Measurements from ENCODE around the gene SPACA4. TPM values are rescaled to one million over a fixed set of nuclear protein-coding genes. Genes with fewer than 3 reads are reported as not detected.
A peak's percentile ranks its signal among the peaks of the same experiment; 100 is the strongest.

The SPACA4 gene
- total RNA-seq, 2 experiments from 2014 or later = not detected

DNA sequence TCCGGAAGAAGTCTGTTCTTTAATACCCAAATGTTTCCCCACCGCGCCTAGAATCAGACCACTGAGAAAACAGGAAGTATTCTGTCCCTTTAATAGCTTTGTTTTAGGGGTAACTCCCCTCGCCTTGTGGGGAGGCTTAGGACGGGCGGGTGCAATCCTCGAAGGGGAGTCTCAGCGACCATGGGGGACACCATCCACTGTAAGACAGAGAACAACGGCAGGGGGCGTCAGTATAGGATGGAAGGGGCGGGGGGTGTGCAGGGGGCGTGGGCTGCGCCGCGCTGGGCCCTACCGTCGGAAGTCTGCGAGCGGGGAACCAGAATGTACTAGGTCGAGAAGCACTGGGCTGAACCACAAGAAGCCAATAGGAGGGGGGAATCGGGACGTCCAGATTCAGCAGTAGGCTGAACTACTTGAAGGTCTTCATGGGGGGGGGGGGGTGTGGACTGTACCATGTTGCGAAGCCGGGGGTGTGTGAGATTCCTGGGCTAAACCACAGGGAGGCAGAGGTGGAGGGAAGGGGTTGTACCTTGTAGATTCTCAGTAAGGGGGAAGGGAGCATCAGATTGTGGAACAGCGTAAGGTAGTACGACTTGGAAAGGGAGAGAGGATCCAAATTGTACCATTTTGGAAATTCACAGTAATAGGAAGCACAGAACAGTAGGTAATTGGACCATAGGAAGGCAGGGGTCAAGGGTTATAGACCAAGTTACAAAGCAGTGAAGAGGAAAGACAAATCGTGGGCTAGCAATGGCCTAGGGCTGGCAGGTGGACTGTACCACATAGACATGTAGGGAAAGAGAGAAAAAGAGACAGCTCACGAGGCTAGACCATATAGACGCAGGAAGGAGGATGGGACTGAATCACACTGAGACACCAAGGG is 31.6 kb downstream of the SPACA4 start:
- peak; percentile 92 for DNase-seq
- peak overlapping the region; percentile 96 for H3K27ac Mint-ChIP-seq
- H3K36me3 Mint-ChIP-seq (ENCODE audit: low read depth) = peaks cover 2% of the 10 kb centered on the region
- no peaks in the 10 kb centered on the region for H3K9me3 Mint-ChIP-seq (ENCODE audit: insufficient read depth)
- ChIA-PET POLR2A (interaction anchor here (0.6 to 2.3 kb wide), 6 partner anchors 8 to 80 kb away, joined by 3 to 9 read pairs (median 4); partner anchors contain the start of genes CA11, RPL18 and SPHK2), CTCF (interaction anchor here (0.5 to 1.5 kb wide), 8 partner anchors 14 to 1230 kb away, joined by 3 to 4 read pairs (median 3); partner anchors contain the start of gene RUVBL2)
- peaks cover 46% of the 10 kb centered on the region for H3K4me1 Mint-ChIP-seq (ENCODE audit: low read depth)
- H3K27me3 Mint-ChIP-seq (ENCODE audit: low read depth) = no peaks in the 10 kb centered on the region
- peak; percentile 35 for ATAC-seq
- peak overlapping the region; percentile 97 for H3K4me3 Mint-ChIP-seq

DNA sequence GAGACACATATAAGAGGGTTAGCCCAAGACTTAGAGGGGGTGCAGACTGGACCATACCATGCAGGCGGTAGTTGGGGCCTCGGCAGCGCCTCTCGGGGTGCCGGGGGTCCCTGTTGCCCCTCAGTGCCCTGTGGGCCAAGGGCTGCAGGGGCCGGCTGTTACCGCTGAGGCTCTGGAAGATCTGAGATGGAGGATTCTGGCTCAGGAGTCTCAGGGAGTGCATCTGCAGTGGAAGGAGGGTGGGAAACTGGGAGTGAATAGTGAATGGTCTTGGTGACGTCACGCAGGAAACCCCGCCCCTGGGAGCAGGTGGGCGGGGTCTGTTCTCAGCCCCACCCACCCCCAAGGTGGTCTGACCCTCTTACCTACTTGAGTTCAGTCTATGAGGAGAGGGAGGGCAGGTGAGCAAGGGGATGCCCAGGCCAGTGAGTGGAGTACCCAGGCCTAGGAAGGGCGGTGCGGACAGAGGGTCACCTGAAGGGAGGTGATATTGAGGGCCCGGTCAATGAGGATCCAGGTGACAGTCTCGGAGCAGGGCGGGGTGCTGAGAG is 32.4 kb downstream of the SPACA4 start:
- Mint-ChIP-seq H3K27ac (peak overlapping the region; percentile 96), H3K4me3 (peak overlapping the region; percentile 97), H3K9me3 (ENCODE audit: insufficient read depth) (no peaks in the 10 kb centered on the region), H3K4me1 (ENCODE audit: low read depth) (peaks cover 39% of the 10 kb centered on the region), H3K27me3 (ENCODE audit: low read depth) (no peaks in the 10 kb centered on the region), H3K36me3 (ENCODE audit: low read depth) (no peaks in the 10 kb centered on the region)
- ChIA-PET CTCF (no interaction called here), POLR2A (no interaction called here)
- no peak for DNase-seq
- no peak for ATAC-seq

DNA sequence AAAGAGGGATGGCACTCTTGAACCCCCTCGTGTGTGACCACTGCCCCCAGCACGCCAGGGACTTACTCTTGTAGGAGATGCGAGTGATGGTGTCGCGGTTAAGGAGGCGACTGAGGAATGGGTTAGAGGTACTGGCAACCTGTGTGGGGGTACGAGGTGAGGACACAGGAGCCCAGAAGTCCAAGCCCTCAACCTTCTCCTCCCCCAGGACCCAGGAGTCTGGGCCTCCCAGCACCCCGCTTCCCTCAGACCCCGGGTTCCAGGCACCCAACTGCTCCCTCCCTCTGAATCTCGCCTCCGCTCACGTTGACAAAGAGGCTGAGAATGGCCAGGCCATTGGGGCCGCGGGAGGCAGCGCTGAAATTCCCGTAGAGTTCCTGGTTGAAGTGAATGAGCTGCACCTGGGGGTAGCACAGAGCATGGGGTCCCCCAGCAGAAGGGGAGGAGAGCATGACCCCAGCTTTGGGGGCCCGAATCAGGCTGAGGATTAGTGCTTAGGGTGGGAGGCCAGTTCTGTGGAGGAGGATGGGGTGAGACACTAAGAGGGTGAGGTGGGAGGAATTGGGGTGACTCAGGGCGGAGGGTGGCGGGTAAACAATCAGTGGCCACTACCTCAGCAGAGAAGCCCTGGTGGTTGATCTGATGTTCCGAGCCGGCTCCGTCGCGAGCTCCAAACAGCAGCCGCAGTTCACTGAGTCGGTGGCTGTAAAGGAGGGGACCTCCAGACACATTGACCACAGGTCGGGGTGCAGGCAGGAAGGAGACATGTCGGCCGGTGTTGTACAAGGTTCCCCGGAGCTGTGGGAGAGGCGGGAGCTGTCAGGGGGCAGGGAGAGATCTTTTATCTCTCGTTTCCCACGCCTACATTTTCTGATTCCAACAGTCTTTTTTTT is 33.2 kb downstream of the SPACA4 start:
- POLR2A ChIA-PET = no interaction called here
- Mint-ChIP-seq H3K9me3 (ENCODE audit: insufficient read depth) (no peaks in the 10 kb centered on the region), H3K27ac (peak overlapping the region; percentile 96), H3K27me3 (ENCODE audit: low read depth) (no peaks in the 10 kb centered on the region), H3K36me3 (ENCODE audit: low read depth) (no peaks in the 10 kb centered on the region), H3K4me3 (peak overlapping the region; percentile 97), H3K4me1 (ENCODE audit: low read depth) (peaks cover 39% of the 10 kb centered on the region)
- ATAC-seq (no peak), DNase-seq (no peak)
- CTCF ChIA-PET = no interaction called here

DNA sequence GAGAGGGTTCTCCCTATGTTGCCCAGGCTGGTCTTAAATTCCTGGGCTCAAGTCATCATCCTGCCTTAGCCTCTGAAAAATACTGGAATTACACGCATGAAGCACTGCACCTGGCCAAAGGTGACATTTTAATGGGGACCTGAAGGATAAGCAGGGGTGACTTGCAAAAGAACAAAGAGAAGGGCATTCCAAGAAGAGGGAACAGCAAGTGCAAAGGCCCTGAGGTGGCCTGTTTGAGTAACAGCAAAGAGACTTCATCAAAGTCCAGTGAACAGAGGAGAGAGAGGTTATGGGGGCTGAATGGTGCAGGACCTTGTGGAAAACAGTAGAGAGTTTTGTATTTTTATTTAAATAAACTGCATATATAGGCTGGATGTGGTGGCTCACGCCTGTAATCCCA is 35.3 kb downstream of the SPACA4 start:
- POLR2A ChIA-PET = interaction anchor here (2.9 kb wide), 1 partner anchor 23 kb away, joined by 12 read pairs; the partner anchor contains the start of genes RPL18 and SPHK2
- Mint-ChIP-seq H3K27me3 (ENCODE audit: low read depth) (no peaks in the 10 kb centered on the region), H3K27ac (no peak overlapping the region), H3K36me3 (ENCODE audit: low read depth) (no peaks in the 10 kb centered on the region), H3K9me3 (ENCODE audit: insufficient read depth) (no peaks in the 10 kb centered on the region), H3K4me1 (ENCODE audit: low read depth) (peaks cover 44% of the 10 kb centered on the region), H3K4me3 (no peak overlapping the region)
- CTCF ChIA-PET = interaction anchor here (0.8 kb wide), 1 partner anchor 33 kb away, joined by 3 read pairs; no protein-coding TSS in a partner anchor
- DNase-seq (no peak), ATAC-seq (no peak)

DNA sequence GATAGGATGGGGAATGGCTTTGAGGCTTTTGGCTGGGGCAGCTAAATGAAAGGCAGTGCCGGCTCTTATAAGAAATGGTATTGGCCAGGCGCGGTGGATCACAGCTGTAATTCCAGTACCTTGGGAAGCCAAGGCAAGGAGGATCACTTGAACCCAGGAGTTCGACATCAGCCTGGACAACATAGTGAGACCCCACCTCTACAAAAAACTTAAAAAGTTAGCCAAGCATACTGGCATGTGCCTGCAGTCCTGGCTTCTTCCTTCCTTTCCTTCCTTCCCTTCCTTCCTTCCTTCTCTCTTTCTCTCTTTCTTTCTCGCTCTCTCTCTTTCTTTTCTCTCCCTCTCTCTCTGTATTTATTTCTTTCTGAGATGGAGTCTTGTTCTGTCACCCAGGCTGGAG is 36.3 kb downstream of the SPACA4 start:
- ATAC-seq (no peak), DNase-seq (no peak)
- no peaks in the 10 kb centered on the region for H3K36me3 Mint-ChIP-seq (ENCODE audit: low read depth)
- no peak overlapping the region for H3K27ac Mint-ChIP-seq
- H3K4me3 Mint-ChIP-seq = no peak overlapping the region
- H3K9me3 Mint-ChIP-seq (ENCODE audit: insufficient read depth) = no peaks in the 10 kb centered on the region
- CTCF ChIA-PET = no interaction called here
- H3K4me1 Mint-ChIP-seq (ENCODE audit: low read depth) = peaks cover 46% of the 10 kb centered on the region
- H3K27me3 Mint-ChIP-seq (ENCODE audit: low read depth) = no peaks in the 10 kb centered on the region
- POLR2A ChIA-PET = interaction anchor here (2.9 kb wide), 1 partner anchor 24 kb away, joined by 12 read pairs; the partner anchor contains the start of genes RPL18 and SPHK2

DNA sequence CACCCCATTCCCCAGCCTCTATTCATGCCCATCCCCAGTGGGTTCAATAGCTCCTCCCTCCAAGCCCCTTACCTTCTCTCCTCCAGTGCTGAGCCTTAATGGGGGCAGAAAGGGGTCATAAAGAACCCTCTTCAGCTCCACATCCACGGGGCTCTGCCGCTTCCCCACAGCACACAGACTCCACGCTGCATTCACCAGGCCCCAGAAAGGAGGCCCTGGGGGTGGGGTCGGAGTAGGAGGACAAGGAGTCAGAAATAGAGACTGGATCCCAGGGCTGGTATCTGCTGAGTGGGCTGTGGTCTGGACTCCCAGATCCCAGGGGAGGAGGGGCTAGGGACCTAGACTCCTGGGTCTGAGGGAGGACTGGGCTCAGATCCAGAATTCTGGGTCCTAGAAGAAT is 37.8 kb downstream of the SPACA4 start:
- CTCF ChIA-PET = interaction anchor here (0.6 to 3.0 kb wide), 8 partner anchors 13 to 150 kb away, joined by 3 to 36 read pairs (median 10); partner anchors contain the start of genes RPL18 and SPHK2
- Mint-ChIP-seq H3K27ac (no peak overlapping the region), H3K36me3 (ENCODE audit: low read depth) (no peaks in the 10 kb centered on the region), H3K27me3 (ENCODE audit: low read depth) (no peaks in the 10 kb centered on the region), H3K9me3 (ENCODE audit: insufficient read depth) (no peaks in the 10 kb centered on the region), H3K4me3 (no peak overlapping the region), H3K4me1 (ENCODE audit: low read depth) (peaks cover 42% of the 10 kb centered on the region)
- POLR2A ChIA-PET = interaction anchor here (0.5 to 1.3 kb wide), 2 partner anchors 8 to 31 kb away, joined by 3 to 5 read pairs; partner anchors contain the start of gene DBP
- no peak for ATAC-seq
- no peak for DNase-seq

DNA sequence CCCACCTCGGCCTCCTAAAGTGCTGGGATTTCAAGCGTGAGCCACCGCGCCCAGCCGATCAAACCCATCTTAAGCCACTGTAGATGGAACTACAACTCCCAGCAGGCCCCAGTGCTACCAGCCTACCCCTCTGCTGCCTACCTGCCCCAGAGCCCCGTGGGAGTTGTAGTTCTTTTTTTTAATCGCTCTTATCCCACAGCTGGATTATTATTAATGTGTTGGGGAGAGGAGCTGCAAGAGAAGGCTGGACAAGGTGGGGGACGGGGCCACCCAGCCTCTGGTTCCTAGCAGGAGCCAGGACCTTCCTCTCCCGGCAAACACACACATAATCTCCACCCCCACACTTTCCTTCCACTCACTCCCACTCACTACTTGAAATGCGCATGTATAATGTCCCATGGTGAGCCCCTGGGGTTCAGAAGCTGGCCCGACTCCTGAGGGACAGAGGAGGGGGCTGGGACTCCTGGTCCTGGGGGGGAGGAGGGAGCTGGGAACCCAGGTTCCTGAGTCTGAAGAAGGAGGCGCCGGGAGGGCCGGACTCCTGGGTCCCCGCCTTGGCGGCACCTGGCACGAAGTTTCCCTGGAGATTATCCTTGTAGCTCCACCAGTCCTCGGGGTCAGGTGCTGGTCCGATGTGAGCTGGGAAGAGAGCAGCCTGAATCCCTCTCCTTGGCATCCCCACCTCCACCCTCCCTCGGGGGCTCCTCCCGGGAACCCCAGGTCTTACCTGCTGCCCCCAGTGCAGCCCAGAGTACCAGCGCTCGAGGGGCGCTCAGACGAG is 38.5 kb downstream of the SPACA4 start:
- H3K27ac Mint-ChIP-seq = peak overlapping the region; percentile 76
- H3K27me3 Mint-ChIP-seq (ENCODE audit: low read depth) = no peaks in the 10 kb centered on the region
- ChIA-PET CTCF (interaction anchor here (0.6 to 3.0 kb wide), 21 partner anchors 11 to 348 kb away, joined by 3 to 36 read pairs (median 6); partner anchors contain the start of genes GYS1, HSD17B14 and RUVBL2), POLR2A (interaction anchor here (0.7 to 1.9 kb wide), 5 partner anchors 8 to 309 kb away, joined by 3 to 9 read pairs (median 4); partner anchors contain the start of genes BAX, DBP, PPP1R15A and RPL18)
- H3K9me3 Mint-ChIP-seq (ENCODE audit: insufficient read depth) = no peaks in the 10 kb centered on the region
- DNase-seq (peak; percentile 87), ATAC-seq (peak; percentile 60)
- peak overlapping the region; percentile 79 for H3K4me3 Mint-ChIP-seq
- peaks cover 43% of the 10 kb centered on the region for H3K4me1 Mint-ChIP-seq (ENCODE audit: low read depth)
- no peaks in the 10 kb centered on the region for H3K36me3 Mint-ChIP-seq (ENCODE audit: low read depth)

DNA sequence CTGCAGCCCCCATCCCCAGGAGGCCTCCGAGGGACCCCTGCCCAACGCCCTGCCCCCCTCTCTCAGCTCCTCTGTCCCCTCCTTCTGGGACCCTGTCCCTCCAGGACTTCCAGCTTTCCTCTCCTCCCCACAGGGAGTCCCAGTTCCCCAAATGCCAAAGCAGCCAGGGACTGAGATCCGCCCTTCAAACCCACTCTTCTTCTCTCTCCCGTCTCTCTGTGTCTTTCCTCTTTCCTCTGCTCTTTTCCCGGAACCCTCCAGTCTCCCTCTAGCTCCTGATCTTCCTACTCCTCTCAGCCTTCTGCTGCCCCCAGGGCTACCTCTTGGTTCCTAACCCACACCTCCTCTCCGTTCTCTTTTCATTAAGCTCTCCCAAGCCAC is 39.1 kb downstream of the SPACA4 start:
- no peaks in the 10 kb centered on the region for H3K9me3 Mint-ChIP-seq (ENCODE audit: insufficient read depth)
- peaks cover 44% of the 10 kb centered on the region for H3K4me1 Mint-ChIP-seq (ENCODE audit: low read depth)
- no peaks in the 10 kb centered on the region for H3K36me3 Mint-ChIP-seq (ENCODE audit: low read depth)
- CTCF ChIA-PET = interaction anchor here (0.8 to 3.0 kb wide), 23 partner anchors 11 to 348 kb away, joined by 3 to 36 read pairs (median 6); partner anchors contain the start of genes GYS1, HSD17B14 and RUVBL2
- no peak for ATAC-seq
- H3K27ac Mint-ChIP-seq = peak overlapping the region; percentile 76
- POLR2A ChIA-PET = interaction anchor here (0.7 to 1.9 kb wide), 6 partner anchors 8 to 309 kb away, joined by 3 to 9 read pairs (median 4); partner anchors contain the start of genes BAX, DBP, PPP1R15A and RPL18
- H3K27me3 Mint-ChIP-seq (ENCODE audit: low read depth) = no peaks in the 10 kb centered on the region
- no peak for DNase-seq
- peak overlapping the region; percentile 79 for H3K4me3 Mint-ChIP-seq

DNA sequence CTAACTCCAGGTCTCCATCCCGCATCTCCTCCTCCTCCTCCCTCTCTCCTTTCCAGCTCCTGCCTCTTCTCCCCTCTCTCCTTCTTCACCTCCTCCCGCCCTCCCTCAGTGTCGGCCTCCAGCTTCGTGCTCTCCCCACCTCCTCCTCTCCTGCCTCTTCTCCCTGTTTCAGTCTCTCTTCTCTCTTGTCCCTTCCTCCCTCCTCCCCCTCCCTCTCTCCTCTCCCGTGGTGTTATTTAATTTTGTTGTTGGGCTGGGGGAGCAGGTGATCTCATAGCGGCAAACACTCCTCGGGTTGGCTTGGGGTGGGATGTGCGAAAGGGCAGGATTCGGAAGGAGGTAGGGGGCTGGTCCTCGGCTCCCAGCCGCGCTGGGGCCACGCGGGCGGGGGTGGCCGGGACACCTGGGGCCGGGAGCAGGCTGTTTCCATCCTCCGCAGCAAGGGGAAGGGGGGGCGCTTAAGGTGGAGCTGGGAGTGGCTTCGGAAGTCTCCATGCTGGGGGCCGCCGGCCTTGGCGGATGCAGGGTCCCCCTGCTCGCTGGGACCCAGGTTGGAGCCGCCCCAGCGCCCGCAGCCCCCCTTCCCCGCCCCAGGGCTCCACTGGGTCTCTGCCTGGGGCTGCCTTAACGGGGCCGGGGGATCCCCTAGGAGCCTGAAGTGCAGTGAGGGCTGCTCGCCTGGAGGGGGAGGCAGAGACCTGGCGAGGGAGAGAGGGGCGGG is 39.6 kb downstream of the SPACA4 start, which contains the start of gene CA11:
CA11 (minus strand) TSS at position 187 of the 721 bp plus-strand sequence. CDS start 555 bp downstream, outside the sequence.
- H3K4me1 Mint-ChIP-seq (ENCODE audit: low read depth) = peaks cover 46% of the 10 kb centered on the region
- H3K27me3 Mint-ChIP-seq (ENCODE audit: low read depth) = no peaks in the 10 kb centered on the region
- POLR2A ChIA-PET = interaction anchor here (0.6 to 1.9 kb wide), 5 partner anchors 9 to 308 kb away, joined by 3 to 9 read pairs (median 4); partner anchors contain the start of genes BAX, DBP, RPL18 and SPHK2
- DNase-seq (peak; percentile 93), ATAC-seq (peak; percentile 90)
- H3K36me3 Mint-ChIP-seq (ENCODE audit: low read depth) = no peaks in the 10 kb centered on the region
- H3K4me3 Mint-ChIP-seq = peak within 1 kb of the TSS; percentile 79
- no peaks in the 10 kb centered on the region for H3K9me3 Mint-ChIP-seq (ENCODE audit: insufficient read depth)
- peak within 1 kb of the TSS; percentile 76 for H3K27ac Mint-ChIP-seq
- CTCF ChIA-PET = interaction anchor here (0.8 to 3.0 kb wide), 22 partner anchors 12 to 347 kb away, joined by 3 to 36 read pairs (median 6); partner anchors contain the start of genes GYS1, HSD17B14 and RUVBL2

Data from activated CD8-positive, alpha-beta T cell treated with anti-CD3 and anti-CD28 coated beads, Interleukin-2, amount 10 ng/mL, durations not matched to agents 7 days and 5 days (primary cell).